HG03457 (cell line): ENCODE data around the gene GBX2.

Experiments used
- ATAC-seq: cut with Tn5 transposase; IDR thresholded peaks from one replicate; pipeline ENCODE4 v1.9.1; 2021; ENCODE audit warnings: moderate number of reproducible peaks; ENCODE audit not compliant: unreplicated experiment

Gene GBX2

GRCh38 chr2:236184701-236185100 lies 16.5 kb upstream of the GBX2 start:
- no peak for ATAC-seq

GRCh38 chr2:236180831-236181453 lies 12.8 kb upstream of the GBX2 start:
- ATAC-seq = no peak

- no peak for ATAC-seq
These were observed 12.1 kb upstream of the GBX2 start for GRCh38 chr2:236180076-236180816.

DNA sequence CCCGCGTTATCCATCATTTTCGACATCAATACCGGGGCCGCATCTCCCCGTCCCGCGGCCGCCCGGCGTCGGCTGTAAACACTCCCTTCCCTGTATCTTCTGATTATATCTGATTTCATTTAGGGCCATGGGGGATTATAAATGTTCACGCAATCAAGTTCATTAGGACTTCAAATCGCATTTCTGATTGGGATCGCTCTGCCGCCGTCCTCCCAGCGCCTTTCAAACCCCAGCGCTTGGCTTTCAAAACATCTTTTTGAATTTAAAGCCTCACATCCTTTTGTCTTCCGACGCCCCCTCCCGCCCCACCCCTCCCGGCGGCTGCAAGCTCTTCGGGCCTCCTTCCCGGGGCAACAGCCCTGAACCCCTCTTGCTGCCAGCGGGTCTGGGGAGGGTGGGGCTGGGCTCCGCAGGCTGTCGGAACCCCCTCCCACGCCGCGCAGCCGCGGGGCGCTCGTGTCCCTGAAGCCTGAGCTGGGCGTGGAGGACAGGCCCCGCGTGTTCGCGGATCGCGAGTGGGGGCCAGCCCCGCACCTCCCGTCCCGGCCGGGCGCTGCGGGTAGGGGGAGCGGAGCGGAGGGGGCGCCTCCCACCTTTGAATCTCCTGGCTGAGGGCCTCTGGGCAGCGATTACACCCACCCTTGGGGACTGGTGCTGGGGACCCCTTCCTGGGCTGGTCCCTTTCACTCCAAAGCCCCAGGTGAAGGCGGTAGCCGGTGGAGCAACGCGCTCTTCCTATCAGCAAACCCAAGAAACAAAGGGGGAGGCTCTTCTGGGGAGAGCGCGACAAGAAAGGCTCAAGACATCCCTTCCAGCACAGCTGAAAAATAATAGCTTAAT lies 11.3 kb upstream of the GBX2 start:
- no peak for ATAC-seq

GRCh38 chr2:236178890-236179235 lies 10.7 kb upstream of the GBX2 start:
- ATAC-seq = no peak

DNA sequence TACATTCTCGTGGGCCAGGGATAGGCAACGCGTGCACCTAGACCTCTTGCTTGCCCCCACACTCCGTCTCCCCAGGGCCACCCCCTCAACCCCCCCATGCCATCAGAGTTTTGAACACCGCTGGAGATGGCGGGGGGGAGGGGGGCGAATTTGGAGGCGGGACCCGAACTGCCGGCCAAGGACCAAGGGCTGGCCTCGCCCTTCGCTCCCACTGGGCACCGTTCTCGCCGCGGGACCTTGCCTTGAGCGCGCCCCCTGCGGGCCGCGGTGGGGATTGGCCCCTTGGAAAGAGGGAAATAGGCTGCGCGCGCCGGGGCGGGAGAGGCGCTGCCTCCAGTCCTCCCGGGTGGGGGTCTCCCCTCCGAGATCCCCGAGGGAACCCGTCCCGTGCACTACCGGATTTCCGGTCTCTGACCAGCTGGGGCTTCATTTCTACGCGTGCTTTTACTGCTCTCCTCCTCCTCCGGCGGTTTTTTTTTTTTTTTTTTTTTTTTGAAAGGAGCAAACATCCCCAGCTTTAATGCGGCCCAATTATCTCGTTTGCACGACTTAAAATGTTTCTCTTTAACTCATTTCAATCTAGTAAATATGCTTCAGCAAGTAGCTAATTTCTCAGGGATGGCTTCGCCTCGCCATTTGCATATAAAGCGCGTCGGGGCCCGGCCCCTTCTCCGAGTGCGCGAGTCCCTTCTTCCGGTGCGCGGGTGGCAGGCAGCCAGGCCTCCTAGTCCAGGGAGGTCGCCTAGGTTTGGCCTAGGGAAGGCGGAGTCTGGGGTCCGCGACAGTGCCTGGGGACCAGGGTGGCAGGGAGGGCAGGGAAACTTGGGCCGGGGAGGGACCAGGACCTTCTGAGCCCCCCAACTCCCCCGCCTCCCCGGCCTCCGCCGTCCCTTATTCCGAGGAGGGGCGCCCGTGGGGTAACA lies 10.0 kb upstream of the GBX2 start:
- no peak for ATAC-seq

- no peak for ATAC-seq
These were observed 9.4 kb upstream of the GBX2 start for GRCh38 chr2:236177604-236177966.

- no peak for ATAC-seq
These were observed 8.8 kb upstream of the GBX2 start for GRCh38 chr2:236176951-236177350.

- no peak for ATAC-seq
These were observed 8.2 kb upstream of the GBX2 start for GRCh38 chr2:236176417-236176816.

DNA sequence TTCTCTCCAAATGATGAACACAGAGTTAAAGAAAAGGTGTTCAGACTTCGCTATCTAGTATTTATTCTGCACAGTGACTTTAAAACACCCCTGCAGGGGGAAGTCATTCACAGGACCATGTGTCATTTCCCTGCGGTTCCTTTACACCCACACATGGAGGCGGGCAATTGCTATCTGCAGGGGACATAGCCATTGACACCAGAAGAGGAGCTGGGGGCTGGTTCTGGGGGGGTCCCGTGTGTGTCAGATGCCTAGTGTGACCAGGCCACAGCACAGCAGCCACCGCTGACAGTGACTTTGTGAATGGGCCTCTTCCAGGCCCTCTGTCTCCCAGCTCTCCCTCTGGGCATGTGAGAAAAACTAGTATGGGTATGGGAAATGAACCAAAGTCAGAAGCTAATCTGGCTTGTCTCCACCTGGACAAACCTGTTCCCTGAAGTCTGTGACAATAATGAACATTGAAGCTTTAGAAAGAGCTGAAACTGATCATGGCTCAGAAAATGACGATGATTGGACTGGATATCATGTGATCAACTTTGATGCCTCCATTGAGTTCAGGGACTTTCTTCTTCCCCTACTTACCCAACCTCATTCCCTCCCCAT lies 7.5 kb upstream of the GBX2 start:
- ATAC-seq = no peak

GRCh38 chr2:236173729-236174607 lies 5.8 kb upstream of the GBX2 start:
- no peak for ATAC-seq

- ATAC-seq = no peak
These were observed 5.0 kb upstream of the GBX2 start for GRCh38 chr2:236173036-236173728.

DNA sequence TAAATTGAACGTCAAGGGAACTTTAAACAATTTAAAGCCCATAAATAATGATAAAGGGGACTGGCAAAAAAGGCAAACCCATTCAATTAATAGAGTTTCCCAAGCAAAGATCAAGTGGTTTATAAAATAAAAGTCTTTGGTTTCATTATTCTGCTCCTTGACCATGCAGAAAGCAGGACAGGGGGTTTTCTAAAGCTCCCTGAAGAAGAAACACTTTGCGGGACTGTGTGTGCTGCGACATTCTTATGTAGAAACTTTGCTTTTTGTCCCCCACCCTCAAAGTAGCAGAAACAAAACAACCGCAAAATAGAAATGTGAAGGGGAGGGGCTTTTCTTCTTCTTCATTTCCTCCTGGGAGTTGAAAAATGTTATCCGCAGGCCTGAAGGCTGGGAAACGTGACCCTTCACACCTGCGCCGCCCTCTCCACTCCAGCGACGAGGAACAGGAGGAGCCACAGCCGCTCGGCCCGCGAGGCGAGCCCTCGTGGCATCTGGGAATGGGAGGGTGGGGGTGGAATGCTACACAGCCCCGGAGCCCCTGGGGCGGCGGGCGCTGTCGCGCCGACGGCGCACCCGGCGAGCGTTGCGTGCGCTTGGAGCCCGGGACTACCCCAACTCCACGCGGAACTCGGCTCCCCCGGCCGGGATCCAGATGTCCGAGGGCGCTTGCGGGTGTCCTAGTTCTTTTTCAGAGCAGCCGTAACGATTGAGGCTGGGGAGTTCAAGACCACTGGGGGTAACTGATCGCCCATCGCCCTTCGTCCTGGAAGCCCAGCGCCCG lies 4.3 kb upstream of the GBX2 start:
- no peak for ATAC-seq

DNA sequence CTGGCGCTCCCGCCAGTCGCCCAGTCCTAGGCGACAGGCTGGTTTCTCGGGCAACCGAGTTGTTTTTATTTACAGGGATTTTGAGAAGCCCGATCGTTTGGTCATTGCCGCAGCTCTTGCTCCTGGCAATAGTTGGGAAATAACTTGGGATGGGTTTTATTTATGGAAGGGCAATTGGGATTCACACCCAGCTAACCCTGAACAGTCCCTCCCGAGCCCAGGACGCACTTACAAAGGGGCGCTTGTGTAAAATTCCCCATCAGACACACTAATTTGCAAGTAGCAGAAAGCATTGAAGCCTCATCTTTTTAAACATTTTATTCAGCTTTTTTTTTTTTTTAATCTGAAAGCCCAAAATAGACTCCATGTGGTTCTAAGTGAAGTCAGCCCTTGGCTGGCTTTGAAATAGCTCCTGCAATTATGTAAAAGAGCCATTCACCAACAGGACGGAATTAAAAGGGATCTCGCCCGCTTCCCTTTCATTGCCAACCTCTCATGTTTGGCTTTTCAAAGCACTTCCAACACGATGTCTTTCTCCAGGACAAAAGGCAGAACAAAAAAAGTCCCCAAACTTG lies 3.6 kb upstream of the GBX2 start:
- no peak for ATAC-seq

DNA sequence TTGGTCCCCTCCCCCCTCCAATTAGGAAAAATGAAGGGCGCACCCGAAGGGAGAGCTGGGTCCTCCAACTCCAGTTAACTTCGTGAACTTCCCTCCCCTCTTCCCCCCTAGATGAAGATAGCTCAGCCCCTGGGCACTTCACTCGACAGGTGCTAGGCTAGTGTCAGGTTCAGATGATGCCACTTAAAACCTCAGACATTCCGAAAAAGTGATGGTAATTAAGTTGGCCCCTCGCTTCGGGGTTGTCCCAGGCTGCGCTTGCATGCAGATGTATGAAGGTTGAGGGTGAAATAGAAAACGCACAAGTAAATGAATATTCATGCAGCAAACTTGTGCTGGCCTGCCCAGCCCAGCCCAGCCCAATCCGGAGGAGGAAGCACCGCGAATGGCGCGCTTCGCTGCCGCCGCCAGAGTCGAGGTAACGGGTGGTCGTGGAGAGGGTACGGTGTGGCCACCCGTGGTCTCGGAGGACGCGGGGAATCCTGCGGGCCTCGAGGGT lies 3.0 kb upstream of the GBX2 start:
- no peak for ATAC-seq

GRCh38 chr2:236170590-236171165 lies 2.5 kb upstream of the GBX2 start:
- no peak for ATAC-seq
